NCI-H2227 treated with DMSO at 0.1 percent for 48 hours (cell line): ENCODE data around the gene DLK1.

ENCODE experiments used
- DNase-seq: peaks from one replicate; lab custom pipeline; 2025; lab: John Stamatoyannopoulos, UW

DLK1 gene

GRCh38 chr14:100734031-100734990, 7.6 kb downstream of the DLK1 start:
- no peak for DNase-seq

GRCh38 chr14:100735271-100735670, 8.6 kb downstream of the DLK1 start:
- DNase-seq, result no peak

GRCh38 chr14:100736269-100737180, 9.8 kb downstream of the DLK1 start:
- DNase-seq, result no peak

- DNase-seq, result no peak
Observed at GRCh38 chr14:100737526-100737925, 10.8 kb downstream of the DLK1 start.

GRCh38 chr14:100738269-100738691, 11.6 kb downstream of the DLK1 start:
- no peak for DNase-seq

- no peak for DNase-seq
Observed at GRCh38 chr14:100738704-100739131, 12.0 kb downstream of the DLK1 start.

- no peak for DNase-seq
Observed at GRCh38 chr14:100739306-100739705, 12.6 kb downstream of the DLK1 start.

GRCh38 chr14:100740196-100740825, 13.6 kb downstream of the DLK1 start:
- DNase-seq, result no peak

- no peak for DNase-seq
Observed at GRCh38 chr14:100740929-100741328, 14.2 kb downstream of the DLK1 start.

- DNase-seq, result no peak
Observed at GRCh38 chr14:100741966-100742365, 15.3 kb downstream of the DLK1 start.

GRCh38 chr14:100746326-100746725, 19.6 kb downstream of the DLK1 start:
- DNase-seq, result no peak

- DNase-seq, result no peak
Observed at GRCh38 chr14:100747021-100747586, 20.4 kb downstream of the DLK1 start.

- DNase-seq, result no peak
Observed at GRCh38 chr14:100747736-100748135, 21.0 kb downstream of the DLK1 start.

- DNase-seq, result no peak
Observed at GRCh38 chr14:100748403-100748802, 21.7 kb downstream of the DLK1 start.

GRCh38 chr14:100748944-100749343, 22.3 kb downstream of the DLK1 start:
- DNase-seq, result no peak

- no peak for DNase-seq
Observed at GRCh38 chr14:100749967-100750597, 23.4 kb downstream of the DLK1 start.

- no peak for DNase-seq
Observed at GRCh38 chr14:100750762-100751699, 24.3 kb downstream of the DLK1 start.

GRCh38 chr14:100754020-100754419, 27.3 kb downstream of the DLK1 start:
- no peak for DNase-seq

GRCh38 chr14:100755649-100756048, 29.0 kb downstream of the DLK1 start:
- DNase-seq, result no peak

GRCh38 chr14:100761481-100761880, 34.8 kb downstream of the DLK1 start:
- DNase-seq, result no peak
